Caco-2 (cell line): ENCODE results near the gene CRYBG1. TPM values are rescaled to one million over a fixed set of nuclear protein-coding genes. Genes with fewer than 3 reads are reported as not detected.

Experiments used
- BruUV-seq: library from RNA; stranded (reverse); fragments of 400-500 nt; replicated peaks from 2 replicates; lab custom pipeline; 2021; lab: Mats Ljungman, UMichigan
- CTCF ChIA-PET: fragments of 300-600 bp; sonication (Branson Sonifier 250); formaldehyde crosslinking; loops from one replicate; lab custom pipeline; 2022; ENCODE audit warnings: antibody characterized with exemption; lab: Charles Lee
- POLR2A ChIA-PET: fragments of 300-600 bp; sonication (Branson Sonifier 250); formaldehyde crosslinking; loops from one replicate; lab custom pipeline; 2022; ENCODE audit warnings: antibody characterized with exemption; lab: Charles Lee
- DNase-seq, 2 experiments: peaks; one replicate each; pipeline versions ENCODE4 v3.0.0 to v3.0.0-alpha.2; 2020 to 2022
- H3K27me3 ChIP-seq: replicated peaks from 2 replicates; pipeline ENCODE4 v1.6.0; 2011; ENCODE audit warnings: low read length; ENCODE audit not compliant: control insufficient read depth, insufficient read depth
- H3K36me3 ChIP-seq: 2 replicates; pipeline ENCODE4 v1.5.1; 2011; ENCODE audit warnings: low read length; ENCODE audit not compliant: control insufficient read depth, insufficient read depth
- H3K4me1 ChIP-seq: fragments of 250-450 bp; sonication (Bioruptor Pico); 2 replicates; pipeline ENCODE4 v1.5.1; 2020; ENCODE audit warnings: mild to moderate bottlenecking
- H3K4me3 ChIP-seq: 2 replicates; pipeline ENCODE4 v1.5.1; 2011; ENCODE audit warnings: low read depth, mild to moderate bottlenecking, control low read depth, low read length
- H3K9me3 ChIP-seq: fragments of 250-450 bp; sonication (Bioruptor Pico); 2 replicates; pipeline ENCODE4 v1.5.1; 2020; ENCODE audit warnings: mild to moderate bottlenecking, moderate library complexity
- H3K27ac Mint-ChIP-seq: one replicate; pipeline ENCODE4 v1.8.0; 2022; ENCODE audit warnings: mixed read lengths; ENCODE audit not compliant: unreplicated experiment
- H3K27me3 Mint-ChIP-seq: one replicate; pipeline ENCODE4 v1.8.0; 2022; ENCODE audit warnings: mixed read lengths; ENCODE audit not compliant: insufficient read depth, unreplicated experiment
- H3K36me3 Mint-ChIP-seq: one replicate; pipeline ENCODE4 v1.8.0; 2022; ENCODE audit warnings: mild to moderate bottlenecking, mixed read lengths; ENCODE audit not compliant: insufficient read depth, unreplicated experiment
- H3K4me1 Mint-ChIP-seq: one replicate; pipeline ENCODE4 v1.8.0; 2022; ENCODE audit warnings: low read depth, mixed read lengths; ENCODE audit not compliant: unreplicated experiment
- H3K4me3 Mint-ChIP-seq: one replicate; pipeline ENCODE4 v1.8.0; 2022; ENCODE audit warnings: mild to moderate bottlenecking, moderate library complexity, mixed read lengths; ENCODE audit not compliant: unreplicated experiment
- H3K9me3 Mint-ChIP-seq: one replicate; pipeline ENCODE4 v1.8.0; 2022; ENCODE audit warnings: mixed read lengths; ENCODE audit not compliant: unreplicated experiment
- intact Hi-C: fragments of 100-400 bp; cut with micrococcal nuclease; formaldehyde crosslinking; loops from one replicate; pipeline ENCODE4 v1.10.0; 2022; ENCODE audit not compliant: unreplicated experiment
- total RNA-seq: library from RNA; stranded (reverse); gene quantifications from 2 replicates; pipeline ENCODE4 v1.2.3, GENCODE V29; 2022
- TF ChIP-seq, protein P1 (sequence below), 2 experiments: fragments of 200-600 bp in 1 of 2; IDR thresholded peaks; 1 replicate in 1 of 2; 2 replicates in 1 of 2; pipeline versions ENCODE4 v1.5.1 to v1.8.0; 2011 to 2022; ENCODE audit warnings: antibody characterized with exemption in 1 of 2, control low read depth in 1 of 2, inconsistent platforms in 1 of 2, low read depth in 1 of 2, low read length in 1 of 2, mild to moderate bottlenecking in 1 of 2, moderate library complexity in 1 of 2; ENCODE audit not compliant: insufficient read depth in 1 of 2, severe bottlenecking in 1 of 2, unreplicated experiment in 1 of 2

CRYBG1 gene
- total RNA-seq, 1 experiment from 2014 or later: 13.2 TPM

DNA sequence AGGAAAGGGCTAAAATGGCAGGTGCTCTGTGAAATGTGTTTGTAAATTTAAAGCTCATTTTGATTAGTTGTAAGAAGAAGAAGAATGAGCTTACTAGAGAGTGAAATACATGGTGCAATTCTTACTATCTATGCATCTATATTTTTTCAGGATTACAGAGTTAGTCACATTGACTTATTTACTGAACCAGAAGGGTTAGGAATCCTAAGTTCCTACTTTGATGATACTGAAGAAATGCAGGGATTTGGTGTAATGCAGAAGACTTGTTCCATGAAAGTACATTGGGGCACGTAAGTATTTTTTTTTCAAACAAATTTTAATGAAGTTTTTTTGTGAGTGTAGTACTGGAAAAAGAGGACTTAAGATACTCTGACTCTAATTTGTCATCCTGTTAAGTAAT, 169.5 kb downstream of the CRYBG1 start:
- intact Hi-C loops: no loop called here
- no peaks in the 10 kb centered on the region for H3K4me1 ChIP-seq
- H3K4me3 ChIP-seq: no peak overlapping the region
- H3K27me3 Mint-ChIP-seq: no peaks in the 10 kb centered on the region
- H3K27ac Mint-ChIP-seq: no peak overlapping the region
- peaks cover 9% of the 10 kb centered on the region for H3K4me1 Mint-ChIP-seq
- H3K4me3 Mint-ChIP-seq: no peak overlapping the region
- H3K36me3 Mint-ChIP-seq: no peaks in the 10 kb centered on the region
- H3K36me3 ChIP-seq: no peaks in the 10 kb centered on the region
- no peak for DNase-seq
- no peaks in the 10 kb centered on the region for H3K27me3 ChIP-seq
- ChIA-PET CTCF (no interaction called here), POLR2A (no interaction called here)
- TF ChIP-seq, protein P1, sequence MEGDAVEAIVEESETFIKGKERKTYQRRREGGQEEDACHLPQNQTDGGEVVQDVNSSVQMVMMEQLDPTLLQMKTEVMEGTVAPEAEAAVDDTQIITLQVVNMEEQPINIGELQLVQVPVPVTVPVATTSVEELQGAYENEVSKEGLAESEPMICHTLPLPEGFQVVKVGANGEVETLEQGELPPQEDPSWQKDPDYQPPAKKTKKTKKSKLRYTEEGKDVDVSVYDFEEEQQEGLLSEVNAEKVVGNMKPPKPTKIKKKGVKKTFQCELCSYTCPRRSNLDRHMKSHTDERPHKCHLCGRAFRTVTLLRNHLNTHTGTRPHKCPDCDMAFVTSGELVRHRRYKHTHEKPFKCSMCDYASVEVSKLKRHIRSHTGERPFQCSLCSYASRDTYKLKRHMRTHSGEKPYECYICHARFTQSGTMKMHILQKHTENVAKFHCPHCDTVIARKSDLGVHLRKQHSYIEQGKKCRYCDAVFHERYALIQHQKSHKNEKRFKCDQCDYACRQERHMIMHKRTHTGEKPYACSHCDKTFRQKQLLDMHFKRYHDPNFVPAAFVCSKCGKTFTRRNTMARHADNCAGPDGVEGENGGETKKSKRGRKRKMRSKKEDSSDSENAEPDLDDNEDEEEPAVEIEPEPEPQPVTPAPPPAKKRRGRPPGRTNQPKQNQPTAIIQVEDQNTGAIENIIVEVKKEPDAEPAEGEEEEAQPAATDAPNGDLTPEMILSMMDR (IDR thresholded peaks at IDR 0.05; ENCODE audit: insufficient read depth in 1 of 2, low read depth in 1 of 2, low read length in 1 of 2, severe bottlenecking in 1 of 2, unreplicated experiment in 1 of 2): no peak
- H3K9me3 ChIP-seq: no peaks in the 10 kb centered on the region
- no peaks in the 10 kb centered on the region for H3K9me3 Mint-ChIP-seq
- no TSS peak for BruUV-seq

DNA sequence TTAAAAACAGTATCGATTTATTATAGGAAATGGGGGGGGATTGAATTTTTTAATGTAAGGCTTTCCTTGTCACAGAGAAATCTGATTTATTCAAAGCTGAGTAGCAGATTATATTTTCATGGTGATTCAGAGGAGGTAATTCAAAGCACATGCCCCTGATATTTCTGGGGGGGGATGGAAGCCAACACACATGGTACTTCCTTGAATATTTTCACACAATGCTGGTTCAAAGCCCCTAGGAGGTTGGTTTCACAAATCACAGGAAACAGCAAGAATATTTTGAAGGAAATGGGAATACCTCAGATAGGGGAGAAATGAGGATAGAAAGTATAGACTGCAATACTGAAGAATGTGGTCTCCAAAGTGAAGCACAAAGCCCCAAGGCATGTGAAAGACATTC, 170.0 kb downstream of the CRYBG1 start:
- no peak for DNase-seq
- Mint-ChIP-seq H3K4me3 (no peak overlapping the region), H3K27ac (no peak overlapping the region), H3K36me3 (no peaks in the 10 kb centered on the region), H3K9me3 (no peaks in the 10 kb centered on the region), H3K27me3 (no peaks in the 10 kb centered on the region), H3K4me1 (peaks cover 9% of the 10 kb centered on the region)
- no peaks in the 10 kb centered on the region for H3K27me3 ChIP-seq
- H3K36me3 ChIP-seq: no peaks in the 10 kb centered on the region
- no peaks in the 10 kb centered on the region for H3K9me3 ChIP-seq
- ChIA-PET CTCF (no interaction called here), POLR2A (no interaction called here)
- no TSS peak for BruUV-seq
- intact Hi-C loops: no loop called here
- no peak overlapping the region for H3K4me3 ChIP-seq
- TF ChIP-seq, protein P1 (IDR thresholded peaks at IDR 0.05; ENCODE audit: insufficient read depth in 1 of 2, low read depth in 1 of 2, low read length in 1 of 2, severe bottlenecking in 1 of 2, unreplicated experiment in 1 of 2): no peak
- no peaks in the 10 kb centered on the region for H3K4me1 ChIP-seq

DNA sequence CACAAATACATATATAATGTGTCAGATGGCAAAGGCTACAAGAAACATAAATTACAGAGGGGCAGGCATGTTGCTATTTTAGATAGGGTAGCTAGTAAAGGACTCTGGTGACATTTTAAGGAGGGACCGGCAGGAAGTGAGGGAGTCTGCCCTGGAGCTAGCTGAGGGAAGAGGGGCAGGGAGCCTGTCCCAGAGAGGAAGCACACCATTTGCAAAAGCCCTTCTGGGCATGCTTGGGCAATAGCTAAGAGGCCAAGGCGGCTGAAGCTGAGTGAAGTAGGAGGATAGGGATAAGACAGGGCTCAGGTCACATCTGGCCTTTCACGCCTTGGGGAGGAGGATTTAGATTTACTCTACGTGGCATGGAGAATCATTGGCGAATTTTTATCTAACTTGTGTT, 172.5 kb downstream of the CRYBG1 start:
- intact Hi-C loops: no loop called here
- no peaks in the 10 kb centered on the region for H3K36me3 ChIP-seq
- Mint-ChIP-seq H3K4me1 (peaks cover 22% of the 10 kb centered on the region), H3K27me3 (no peaks in the 10 kb centered on the region), H3K27ac (no peak overlapping the region), H3K4me3 (no peak overlapping the region), H3K36me3 (peaks cover 11% of the 10 kb centered on the region), H3K9me3 (no peaks in the 10 kb centered on the region)
- TF ChIP-seq, protein P1 (IDR thresholded peaks at IDR 0.05; ENCODE audit: insufficient read depth in 1 of 2, low read depth in 1 of 2, low read length in 1 of 2, severe bottlenecking in 1 of 2, unreplicated experiment in 1 of 2): no peak
- ChIA-PET CTCF (no interaction called here), POLR2A (no interaction called here)
- no peaks in the 10 kb centered on the region for H3K27me3 ChIP-seq
- no TSS peak for BruUV-seq
- no peak overlapping the region for H3K4me3 ChIP-seq
- H3K4me1 ChIP-seq: peaks cover 16% of the 10 kb centered on the region
- no peak for DNase-seq
- no peaks in the 10 kb centered on the region for H3K9me3 ChIP-seq
